Hepatocyte (in vitro differentiated cells): ENCODE measurements around the gene RPTOR. TPM values are rescaled to one million over a fixed set of nuclear protein-coding genes. Genes with fewer than 3 reads are reported as not detected.

Experiments
- DNase-seq: peaks from one replicate; pipeline ENCODE4 v3.0.0-alpha.2; 2016; ENCODE audit warnings: low spot score
- H2AFZ ChIP-seq: fragments of 200-600 bp; sonication (generic); 2 replicates; pipeline ENCODE4 v1.6.0; 2016; ENCODE audit warnings: antibody characterized with exemption, mild to moderate bottlenecking
- H3K27ac ChIP-seq: fragments of 200-600 bp; sonication (generic); 2 replicates; pipeline ENCODE4 v1.5.1; 2016; ENCODE audit warnings: mild to moderate bottlenecking
- H3K27me3 ChIP-seq: fragments of 200-600 bp; sonication (generic); 2 replicates; pipeline ENCODE4 v1.6.1; 2016
- H3K36me3 ChIP-seq: fragments of 200-600 bp; sonication (generic); replicated peaks from 2 replicates; pipeline ENCODE4 v1.5.1; 2016; ENCODE audit warnings: low read depth; ENCODE audit not compliant: insufficient read depth
- H3K4me1 ChIP-seq: fragments of 200-600 bp; sonication (generic); 2 replicates; pipeline ENCODE4 v1.5.1; 2016; ENCODE audit warnings: mild to moderate bottlenecking, moderate library complexity; ENCODE audit not compliant: insufficient read depth
- H3K4me2 ChIP-seq: fragments of 200-600 bp; sonication (generic); 2 replicates; pipeline ENCODE4 v1.6.0; 2016
- H3K4me3 ChIP-seq: fragments of 200-600 bp; sonication (generic); 2 replicates; pipeline ENCODE4 v1.5.1; 2016; ENCODE audit warnings: mild to moderate bottlenecking
- H3K79me2 ChIP-seq: fragments of 200-600 bp; sonication (generic); 2 replicates; pipeline ENCODE4 v1.6.0; 2017; ENCODE audit warnings: mild to moderate bottlenecking
- H3K9me2 ChIP-seq: fragments of 200-600 bp; sonication (generic); replicated peaks from 2 replicates; pipeline ENCODE4 v1.6.0; 2017; ENCODE audit warnings: mild to moderate bottlenecking; ENCODE audit not compliant: insufficient read depth
- H3K9me3 ChIP-seq: fragments of 200-600 bp; sonication (generic); 2 replicates; pipeline ENCODE4 v1.5.1; 2016; ENCODE audit warnings: low read depth, mild to moderate bottlenecking
- H4K20me1 ChIP-seq: fragments of 200-600 bp; sonication (generic); 2 replicates; pipeline ENCODE4 v1.6.0; 2016; ENCODE audit warnings: mild to moderate bottlenecking; ENCODE audit not compliant: insufficient read depth, poor library complexity, severe bottlenecking
- CTCF ChIP-seq: fragments of 200-600 bp; sonication (generic); IDR thresholded peaks from 2 replicates; pipeline ENCODE4 v1.5.1; 2016; ENCODE audit warnings: antibody characterized with exemption, mild to moderate bottlenecking; ENCODE audit not compliant: poor library complexity
- EZH2 ChIP-seq: fragments of 200-600 bp; sonication (generic); IDR thresholded peaks from 2 replicates; pipeline ENCODE4 v1.6.1; 2016; ENCODE audit warnings: antibody characterized with exemption, mild to moderate bottlenecking, borderline replicate concordance
- EZH2phosphoT487 ChIP-seq: fragments of 200-600 bp; sonication (generic); IDR thresholded peaks from one replicate; pipeline ENCODE4 v1.6.1; 2018; ENCODE audit warnings: antibody characterized with exemption, mild to moderate bottlenecking, low read depth, moderate library complexity; ENCODE audit not compliant: unreplicated experiment, severe bottlenecking
- WGBS: methylation state at CpG from one replicate; pipeline ENCODE4 v1.1.6; 2016; ENCODE audit warnings: low lambda C conversion rate; ENCODE audit errors: missing lambda C conversion rate; 5-methylcytosine and 5-hydroxymethylcytosine counted together
- polyA plus RNA-seq: library from polyadenylated mRNA; unstranded; fragments of >200 nt; fragmentation: Nextera tagmentation; extraction: Ambion mirVana; gene quantifications from 2 replicates; pipeline ENCODE4 v1.2.1, GENCODE V29; 2016
- total RNA-seq: library from RNA; depleted of rRNA; stranded (reverse); fragments of >200 nt; gene quantifications from 2 replicates; pipeline ENCODE4 v1.2.3, GENCODE V29; 2014

The RPTOR gene
- total and polyA plus RNA-seq, 2 experiments from 2014 or later: 14.1 to 20.6 TPM

GRCh38 chr17:80760511-80760911, 215.9 kb downstream of the RPTOR start:
- Histone ChIP-seq H3K27me3 (no peaks in the 10 kb centered on the region), H3K36me3 (no peaks in the 10 kb centered on the region), H3K4me2 (no peak overlapping the region), H2AFZ (no peak overlapping the region), H4K20me1 (no peaks in the 10 kb centered on the region), H3K79me2 (no peaks in the 10 kb centered on the region), H3K9me2 (no peaks in the 10 kb centered on the region), H3K4me1 (no peaks in the 10 kb centered on the region), H3K9me3 (no peaks in the 10 kb centered on the region), H3K4me3 (no peak overlapping the region), H3K27ac (no peak overlapping the region)
- TF ChIP-seq EZH2phosphoT487: no peak
- no peak for TF ChIP-seq EZH2
- TF ChIP-seq CTCF: no peak
- 80% methylated on average over 12 of the region's 12 CpGs for WGBS
- no peak for DNase-seq

- 79% methylated on average over 17 of the region's 17 CpGs for WGBS
- Histone ChIP-seq H3K27me3 (no peaks in the 10 kb centered on the region), H3K79me2 (no peaks in the 10 kb centered on the region), H3K27ac (peak overlapping the region; percentile 65), H4K20me1 (no peaks in the 10 kb centered on the region), H3K4me2 (peak overlapping the region; percentile 12), H3K9me2 (no peaks in the 10 kb centered on the region), H3K9me3 (no peaks in the 10 kb centered on the region), H3K4me3 (no peak overlapping the region), H3K4me1 (no peaks in the 10 kb centered on the region), H2AFZ (no peak overlapping the region), H3K36me3 (no peaks in the 10 kb centered on the region)
- peak; percentile 31 for DNase-seq
- TF ChIP-seq EZH2phosphoT487 (no peak), EZH2 (no peak), CTCF (no peak)
Measured at GRCh38 chr17:80761110-80761871, 216.7 kb downstream of the RPTOR start.

GRCh38 chr17:80762076-80762475, 217.4 kb downstream of the RPTOR start:
- no peak overlapping the region for H2AFZ ChIP-seq
- TF ChIP-seq EZH2 (no peak), EZH2phosphoT487 (no peak), CTCF (no peak)
- no peaks in the 10 kb centered on the region for H3K27me3 ChIP-seq
- H3K9me2 ChIP-seq: no peaks in the 10 kb centered on the region
- DNase-seq: no peak
- H3K79me2 ChIP-seq: no peaks in the 10 kb centered on the region
- H3K4me2 ChIP-seq: no peak overlapping the region
- H3K27ac ChIP-seq: peak overlapping the region; percentile 65
- no peaks in the 10 kb centered on the region for H3K36me3 ChIP-seq
- 91% methylated on average over 11 of the region's 11 CpGs for WGBS
- H4K20me1 ChIP-seq: no peaks in the 10 kb centered on the region
- no peak overlapping the region for H3K4me3 ChIP-seq
- no peaks in the 10 kb centered on the region for H3K4me1 ChIP-seq
- H3K9me3 ChIP-seq: no peaks in the 10 kb centered on the region
